ENCODE measurements around the gene PRRC2C. TPM values are rescaled to one million over a fixed set of nuclear protein-coding genes. Genes with fewer than 3 reads are reported as not detected.

Gene PRRC2C
- total RNA-seq, 4 donors from 2014 or later, result 59.7 to 114 (median 88.0) TPM

DNA sequence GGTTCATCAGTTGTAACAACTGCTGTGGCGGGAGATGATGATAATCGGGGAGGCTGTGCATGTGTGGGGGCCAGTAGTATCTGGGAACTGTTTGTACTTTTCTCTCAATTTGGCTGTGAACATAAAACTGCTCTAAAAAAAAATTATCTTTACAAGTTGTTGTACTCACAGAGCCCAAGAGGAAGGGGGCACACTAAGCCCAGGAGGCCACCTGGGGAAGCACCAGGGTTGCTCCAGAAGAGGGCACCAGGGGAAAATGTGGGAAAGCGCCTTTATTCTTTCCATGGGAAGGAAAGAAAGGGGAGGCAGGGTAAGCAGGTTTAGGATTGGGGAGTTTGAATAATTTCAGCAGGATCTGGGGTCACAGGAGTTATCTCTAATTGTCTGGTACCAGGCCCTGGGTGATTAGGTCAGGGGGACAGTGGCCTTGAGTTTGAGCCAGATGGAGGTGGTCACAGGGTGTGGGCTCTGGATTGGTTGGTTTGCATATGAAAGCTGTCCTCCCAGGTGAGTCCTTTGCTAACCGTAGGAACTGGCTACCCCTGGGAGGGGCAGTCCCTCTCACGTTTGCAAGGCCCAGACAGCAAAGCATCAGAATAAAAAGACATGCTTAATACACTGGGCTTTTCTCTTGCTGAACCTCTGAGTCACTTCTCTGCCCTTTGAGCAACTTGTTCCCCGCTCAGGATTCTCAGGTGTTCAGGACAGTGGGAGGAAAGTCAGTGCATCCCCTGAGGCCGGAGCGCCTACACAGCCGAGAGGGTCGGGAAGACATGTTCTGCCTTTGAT lies 155.9 kb downstream of the PRRC2C start:
- no peaks in the 10 kb centered on the region for H3K27me3 ChIP-seq
- intact Hi-C loops (cut with DNase I), result loop anchor here (10.0 kb wide), 1 partner anchor 74 kb away; no protein-coding TSS in a partner anchor
- 37 to 47% methylated on average over 8 to 10 of the region's 10 CpGs for WGBS, 2 donors
- peaks cover 5 to 16% (median 16%) of the 10 kb centered on the region in 3 donors for H3K4me1 ChIP-seq
- TF ChIP-seq POLR2A (IDR thresholded peaks at IDR 0.05), result no peak
- TF ChIP-seq, protein P1, sequence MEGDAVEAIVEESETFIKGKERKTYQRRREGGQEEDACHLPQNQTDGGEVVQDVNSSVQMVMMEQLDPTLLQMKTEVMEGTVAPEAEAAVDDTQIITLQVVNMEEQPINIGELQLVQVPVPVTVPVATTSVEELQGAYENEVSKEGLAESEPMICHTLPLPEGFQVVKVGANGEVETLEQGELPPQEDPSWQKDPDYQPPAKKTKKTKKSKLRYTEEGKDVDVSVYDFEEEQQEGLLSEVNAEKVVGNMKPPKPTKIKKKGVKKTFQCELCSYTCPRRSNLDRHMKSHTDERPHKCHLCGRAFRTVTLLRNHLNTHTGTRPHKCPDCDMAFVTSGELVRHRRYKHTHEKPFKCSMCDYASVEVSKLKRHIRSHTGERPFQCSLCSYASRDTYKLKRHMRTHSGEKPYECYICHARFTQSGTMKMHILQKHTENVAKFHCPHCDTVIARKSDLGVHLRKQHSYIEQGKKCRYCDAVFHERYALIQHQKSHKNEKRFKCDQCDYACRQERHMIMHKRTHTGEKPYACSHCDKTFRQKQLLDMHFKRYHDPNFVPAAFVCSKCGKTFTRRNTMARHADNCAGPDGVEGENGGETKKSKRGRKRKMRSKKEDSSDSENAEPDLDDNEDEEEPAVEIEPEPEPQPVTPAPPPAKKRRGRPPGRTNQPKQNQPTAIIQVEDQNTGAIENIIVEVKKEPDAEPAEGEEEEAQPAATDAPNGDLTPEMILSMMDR (IDR thresholded peaks at IDR 0.05), result no peak
- H3K9me3 ChIP-seq, result no peaks in the 10 kb centered on the region
- no peak overlapping the region for H3K27ac ChIP-seq
- no peak for DNase-seq
- no peaks in the 10 kb centered on the region for H3K36me3 ChIP-seq
- no peak overlapping the region for H3K4me3 ChIP-seq

DNA sequence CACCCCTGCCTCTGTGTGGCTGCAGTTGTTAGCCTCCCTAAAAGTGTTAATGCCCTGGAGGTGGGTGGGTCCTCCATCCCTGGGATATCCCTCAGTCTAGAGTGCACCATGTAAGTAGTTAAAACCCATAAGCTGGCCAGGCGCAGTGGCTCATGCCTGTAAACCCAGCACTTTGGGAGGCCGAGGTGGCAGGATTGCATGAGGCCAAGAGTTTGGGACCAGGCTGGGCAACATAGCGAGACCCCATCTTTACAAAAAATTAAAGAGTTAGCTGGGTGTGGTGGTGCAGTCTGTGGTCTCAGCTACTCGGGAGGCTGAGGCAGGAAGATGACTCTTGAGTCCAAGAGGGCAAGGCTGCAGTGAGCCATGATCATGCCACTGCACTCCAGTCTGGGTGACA lies 156.9 kb downstream of the PRRC2C start:
- Histone ChIP-seq H3K4me3 (no peak overlapping the region), H3K27ac (no peak overlapping the region), H3K9me3 (no peaks in the 10 kb centered on the region), H3K36me3 (no peaks in the 10 kb centered on the region), H3K27me3 (no peaks in the 10 kb centered on the region), H3K4me1 (peaks cover 5 to 16% (median 16%) of the 10 kb centered on the region in 3 donors)
- intact Hi-C loops (cut with DNase I), result loop anchor here (10.0 kb wide), 1 partner anchor 73 kb away; no protein-coding TSS in a partner anchor
- no peak for DNase-seq
- TF ChIP-seq, protein P1 (IDR thresholded peaks at IDR 0.05), result no peak
- TF ChIP-seq POLR2A (IDR thresholded peaks at IDR 0.05), result no peak
- WGBS, 2 donors, result 77 to 83% methylated on average over 3 to 4 of the region's 4 CpGs

Small RNA genes within 50 kb of the gene (small RNA-seq; reads per million reads assigned to genes)
- gene CYCSP53, result 0 reads per million in 4 donors

Other genes starting within 250 kb of the PRRC2C start
- 1 to 10 TPM in 3 of 4 donors, under 1 TPM in 1; 0.18 to 7.2 (median 2.0) TPM for gene FMO1, start 237.0 kb upstream of the PRRC2C start, total RNA-seq
- 1 to 10 TPM; 1.3 to 9.1 (median 4.6) TPM for gene FMO4, start 171.3 kb upstream of the PRRC2C start, total RNA-seq
- gene MYOCOS, start 136.7 kb downstream of the PRRC2C start, total RNA-seq, result not detected
- gene MYOC, start 167.2 kb downstream of the PRRC2C start, total RNA-seq, result 10 to 100 TPM in 1 of 4 donors, 1 to 10 TPM in 1, under 1 TPM in 2; 0.31 to 19.1 (median 3.6) TPM